ENCODE results near the gene WTAP.
"Not testable (repeated sequence)": the region's sequence is repeated elsewhere in the genome, so short reads cannot be mapped to it uniquely, and the experiment has no call there.

Gene WTAP

GRCh38 chr6:159762681-159763293 lies 35.5 kb downstream of the WTAP start:
- DNase-seq: no peak

GRCh38 chr6:159766906-159767305 lies 39.6 kb downstream of the WTAP start:
- DNase-seq: no peak

- DNase-seq: no peak
Observed at GRCh38 chr6:159769470-159769869, 42.2 kb downstream of the WTAP start.

- DNase-seq: no peak
Observed at GRCh38 chr6:159772196-159772595, 44.9 kb downstream of the WTAP start.

GRCh38 chr6:159777240-159777904 lies 50.1 kb downstream of the WTAP start:
- no peak for DNase-seq

GRCh38 chr6:159778131-159778530 lies 50.8 kb downstream of the WTAP start:
- DNase-seq: no peak

- DNase-seq: no peak
Observed at GRCh38 chr6:159778542-159779103, 51.3 kb downstream of the WTAP start.

- no peak for DNase-seq
Observed at GRCh38 chr6:159788276-159788675, 61.0 kb downstream of the WTAP start.

- DNase-seq: peak; percentile 48
Observed at GRCh38 chr6:159788753-159789376, 61.6 kb downstream of the WTAP start.

GRCh38 chr6:159789377-159790148 lies 62.3 kb downstream of the WTAP start, which contains the start of gene TCP1:
Gene TCP1, minus strand, starts transcription at chr6:159789602. Its CDS starts 134 bp downstream, at chr6:159789468.
- peak; percentile 99 for DNase-seq

- peak; percentile 95 for DNase-seq
Observed at GRCh38 chr6:159790149-159790955, 63.0 kb downstream of the WTAP start, which contains the start of gene MRPL18. Gene MRPL18, plus strand, starts transcription at chr6:159790467. Its CDS starts 121 bp downstream, at chr6:159790588.

- DNase-seq: peak; percentile 30
Observed at GRCh38 chr6:159790956-159791598, 63.8 kb downstream of the WTAP start.

- DNase-seq: not testable (repeated sequence)
Observed at GRCh38 chr6:159794976-159795375, 67.7 kb downstream of the WTAP start.

- no peak for DNase-seq
Observed at GRCh38 chr6:159797554-159797953, 70.2 kb downstream of the WTAP start.

GRCh38 chr6:159800141-159800865 lies 73.0 kb downstream of the WTAP start, which contains the start of gene PNLDC1:
Gene PNLDC1, plus strand, starts transcription at chr6:159800276. Its CDS starts 32 bp downstream, at chr6:159800308.
- no peak for DNase-seq

GRCh38 chr6:159801935-159802334 lies 74.6 kb downstream of the WTAP start:
- no peak for DNase-seq

- no peak for DNase-seq
Observed at GRCh38 chr6:159804504-159804903, 77.2 kb downstream of the WTAP start.

- no peak for DNase-seq
Observed at GRCh38 chr6:159805440-159806020, 78.2 kb downstream of the WTAP start.
